NCI-H146 treated with DMSO at 0.1 percent for 48 hours (cell line): ENCODE results near the gene TUSC1.
"Not testable (repeated sequence)": the region's sequence is repeated elsewhere in the genome, so short reads cannot be mapped to it uniquely, and the experiment has no call there.

ENCODE experiments used
- DNase-seq: peaks from one replicate; lab custom pipeline; 2025; ENCODE audit not compliant: unreplicated experiment; lab: John Stamatoyannopoulos, UW

TUSC1 gene

DNA sequence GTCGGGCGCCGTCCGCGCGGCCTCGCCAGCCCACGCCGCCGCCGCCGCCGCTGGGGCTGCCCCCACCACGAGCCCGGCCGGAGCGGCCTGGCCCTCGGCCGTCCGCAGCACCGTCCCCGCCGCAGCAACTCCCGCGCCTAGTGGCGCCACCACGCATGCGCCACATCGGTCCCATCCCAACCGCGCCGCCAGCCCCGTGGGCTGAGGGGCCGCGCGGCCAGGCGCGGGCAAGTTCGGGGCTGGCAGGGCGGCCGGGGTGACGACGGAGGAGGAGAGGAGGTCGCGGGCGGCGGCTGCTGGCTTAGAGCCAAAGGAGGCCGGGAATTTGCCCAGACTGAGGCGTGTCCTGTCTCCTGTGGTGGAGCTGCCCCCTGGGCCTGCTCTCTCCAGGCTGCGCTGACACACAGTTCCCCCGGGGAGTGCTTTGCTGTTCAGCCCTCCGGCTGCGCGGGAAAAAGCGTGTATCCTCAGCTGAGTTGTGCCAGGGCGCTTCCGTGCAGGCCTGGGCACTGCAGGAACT lies at the start of gene TUSC1:
Gene TUSC1, minus strand, starts transcription at position 298 of the 520 bp plus-strand sequence. Its CDS starts 132 bp downstream, at position 166.
- DNase-seq = peak; percentile 49

DNA sequence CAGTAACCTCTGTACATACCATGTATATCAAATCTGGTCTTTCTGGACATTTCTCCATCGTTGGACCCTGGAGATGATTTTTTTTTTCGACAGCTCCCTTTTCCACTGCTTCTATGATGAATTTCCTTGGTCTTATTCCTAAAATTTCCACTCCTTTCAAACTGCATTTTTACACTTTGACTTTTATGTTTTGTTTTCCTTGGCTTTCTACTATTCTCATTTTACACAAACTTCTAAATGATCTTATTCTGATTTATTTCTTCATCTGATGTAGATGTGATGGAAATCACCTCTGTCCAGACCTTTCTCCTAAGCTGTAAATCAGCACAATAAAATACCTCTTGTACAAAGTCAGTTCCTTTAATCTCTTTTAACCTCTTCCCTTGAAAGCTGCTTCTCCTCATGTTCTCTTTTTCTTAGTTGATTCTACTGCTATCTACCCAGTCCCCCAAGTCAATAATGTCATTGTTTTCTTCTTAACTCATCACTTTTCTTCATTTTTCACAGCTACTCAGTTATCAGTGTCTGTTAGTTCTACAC lies 48.7 kb upstream of the TUSC1 start:
- no peak for DNase-seq

DNA sequence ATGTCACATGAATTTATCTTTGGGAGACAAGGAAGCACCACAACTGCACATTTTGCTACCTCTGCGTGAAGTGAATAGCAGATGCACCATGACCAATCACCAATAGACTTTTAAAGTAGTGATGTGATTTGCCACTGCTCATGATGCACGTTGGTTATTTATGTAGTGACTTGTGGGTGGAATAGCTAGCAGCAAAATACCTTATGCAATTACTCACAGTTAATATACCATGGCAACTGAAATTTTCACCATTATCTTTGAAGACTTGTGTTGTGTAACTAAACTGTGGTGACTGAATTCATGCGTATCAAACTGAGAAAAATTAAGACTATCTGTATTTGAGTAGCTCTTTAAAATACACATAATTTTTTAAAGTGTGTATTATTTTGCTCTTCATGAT lies 46.2 kb upstream of the TUSC1 start:
- DNase-seq = no peak

DNA sequence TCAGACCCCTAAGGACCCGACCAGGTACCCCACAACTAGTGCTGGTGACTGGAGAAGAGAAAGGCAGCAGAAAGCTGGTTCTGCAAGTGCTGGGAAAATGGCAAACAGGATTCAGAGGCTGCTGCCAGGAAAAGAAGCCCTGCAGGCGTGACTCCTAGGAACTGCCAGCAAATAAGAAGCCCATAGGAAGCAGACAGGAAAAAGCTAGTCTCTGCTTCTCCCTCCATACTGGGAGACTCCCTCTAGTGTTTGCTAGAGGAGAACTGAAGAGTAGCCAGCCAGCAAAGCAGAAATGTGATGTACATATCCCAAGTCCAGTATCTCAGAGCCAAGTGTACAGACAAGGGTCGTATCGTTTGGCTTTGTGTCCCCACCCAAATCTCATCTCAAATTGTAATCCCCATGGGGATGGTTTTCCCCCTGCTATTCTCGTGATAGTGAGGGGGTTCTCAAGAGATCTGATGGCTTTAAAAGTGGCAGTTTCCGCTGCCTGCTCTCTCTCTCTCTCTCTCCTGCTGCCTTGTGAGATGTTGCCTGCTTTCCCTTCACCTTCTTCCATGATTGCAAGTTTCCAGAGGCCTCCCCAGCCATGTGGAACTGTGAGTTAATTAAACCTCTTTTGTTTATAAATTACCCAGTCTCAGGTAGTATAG lies 38.1 kb upstream of the TUSC1 start:
- no peak for DNase-seq

DNA sequence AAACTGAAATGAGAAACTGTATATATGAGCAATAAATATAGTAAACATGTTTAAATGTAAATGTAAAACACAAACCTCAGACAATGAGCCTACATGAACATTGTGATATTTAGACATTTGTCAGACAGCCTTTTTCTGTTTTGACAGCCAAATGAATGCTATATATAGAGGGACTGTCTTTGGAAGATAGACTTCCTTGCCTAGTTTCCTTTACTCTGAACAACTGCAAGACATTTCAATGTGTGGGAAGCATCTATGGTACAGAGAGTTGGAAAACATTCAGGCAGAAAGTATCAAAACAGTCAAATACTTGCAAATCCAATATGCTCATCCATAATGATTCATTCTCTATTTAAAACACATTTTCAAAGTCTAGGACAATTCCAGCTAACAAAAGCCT lies 31.7 kb upstream of the TUSC1 start:
- DNase-seq = no peak

DNA sequence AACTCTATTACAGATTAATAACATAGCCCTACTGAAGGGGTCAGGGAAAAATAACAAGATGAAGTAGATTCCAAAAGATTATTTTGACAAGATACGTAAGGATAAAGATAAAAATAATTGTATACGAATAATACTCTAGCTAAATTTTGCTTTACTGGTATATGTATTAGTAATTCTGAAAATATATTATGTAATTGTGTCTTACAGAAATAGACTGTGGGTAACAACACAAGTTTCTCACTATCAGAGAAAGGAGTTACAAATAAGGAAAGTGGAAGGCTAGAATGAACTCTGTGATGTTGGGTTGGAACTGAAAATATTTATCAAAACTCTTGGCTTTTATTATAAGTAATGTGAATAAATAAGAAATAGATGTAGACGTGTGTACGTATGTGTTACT lies 26.6 kb upstream of the TUSC1 start:
- no peak for DNase-seq

DNA sequence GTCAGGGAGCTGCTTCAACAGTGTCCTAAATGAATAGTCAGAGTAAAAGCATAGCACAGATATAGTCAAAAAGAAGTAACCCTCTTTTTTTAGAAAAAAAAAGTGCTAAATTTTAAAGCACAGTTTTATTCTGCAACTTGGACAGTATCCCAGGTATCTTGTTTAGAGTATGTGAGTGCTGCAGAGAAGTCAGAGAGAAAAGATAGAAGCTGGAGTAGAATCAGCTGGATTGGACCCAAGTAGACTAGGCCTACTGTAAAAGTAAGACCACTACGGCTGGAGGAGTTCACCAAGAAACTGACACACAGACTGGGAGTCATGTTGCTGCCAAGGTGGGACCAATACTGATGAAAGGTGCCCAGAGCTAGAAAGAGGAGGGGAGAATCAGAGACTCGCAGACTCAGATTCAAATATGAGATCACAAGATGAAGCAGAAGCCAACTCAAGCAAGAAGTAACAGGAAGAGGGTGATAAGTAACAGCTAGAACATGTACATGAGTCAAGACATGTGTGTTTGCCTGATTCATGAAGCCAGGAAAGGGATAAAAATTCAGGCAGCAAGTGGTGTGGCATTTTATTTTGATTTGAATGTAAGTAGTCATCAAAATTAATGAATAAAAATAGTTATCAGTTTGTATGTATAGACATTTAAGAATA lies 25.6 kb upstream of the TUSC1 start:
- no peak for DNase-seq

DNA sequence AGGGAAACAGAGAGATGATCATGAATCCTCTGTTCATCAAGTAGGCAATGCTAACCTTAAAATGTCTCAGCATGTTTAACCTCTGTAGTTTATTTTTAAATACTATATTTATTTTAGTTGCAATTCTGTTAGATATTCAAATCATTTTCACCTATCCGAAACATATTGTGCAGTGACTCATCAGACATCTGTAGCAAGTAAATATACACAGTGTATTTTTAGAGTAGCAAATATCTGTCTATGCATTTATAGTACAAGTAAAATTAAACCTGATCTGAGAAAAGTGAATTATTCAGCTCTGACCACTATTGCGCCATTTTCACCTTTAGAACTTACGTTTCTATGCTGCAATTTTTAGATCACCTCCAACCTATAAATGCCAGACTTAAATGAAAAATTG lies 24.3 kb upstream of the TUSC1 start:
- DNase-seq = no peak

DNA sequence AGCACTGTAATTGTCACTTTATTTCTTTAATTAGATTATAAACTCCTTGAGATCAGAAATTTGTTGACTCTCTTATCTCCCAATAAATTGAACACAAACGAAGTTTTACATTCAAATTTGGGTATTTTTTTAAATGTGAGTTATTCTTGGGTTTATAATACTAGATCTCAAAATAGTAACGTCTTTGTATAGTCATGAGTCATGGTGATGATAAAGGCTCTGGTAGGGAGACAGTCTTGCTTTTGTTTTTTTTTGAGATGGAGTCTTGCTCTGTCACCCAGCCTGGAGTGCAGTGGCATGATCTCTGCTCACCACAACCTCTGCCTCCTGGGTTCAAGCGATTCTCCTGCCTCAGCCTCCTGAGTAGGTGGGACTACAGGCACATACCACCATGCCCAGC lies 22.7 kb upstream of the TUSC1 start:
- DNase-seq = not testable (repeated sequence)

DNA sequence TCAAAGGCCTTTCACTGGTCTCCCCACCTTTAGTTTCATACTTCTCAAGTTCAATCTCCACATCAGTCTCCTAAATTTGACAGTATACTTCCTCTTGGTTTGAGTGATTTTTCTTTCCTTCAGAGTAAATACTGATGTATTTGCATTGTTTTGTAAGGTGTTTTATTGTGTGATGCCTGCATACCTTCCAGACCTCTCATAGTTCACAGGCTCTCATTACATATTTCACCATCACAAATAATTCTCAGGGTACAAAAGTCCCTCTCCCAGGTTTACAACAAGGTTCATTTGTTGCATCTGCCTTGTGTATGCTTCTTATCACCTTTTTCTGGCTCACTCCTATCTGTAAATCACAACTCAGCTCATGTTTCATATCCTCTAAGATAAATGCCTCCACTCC lies 22.2 kb upstream of the TUSC1 start:
- DNase-seq = no peak

DNA sequence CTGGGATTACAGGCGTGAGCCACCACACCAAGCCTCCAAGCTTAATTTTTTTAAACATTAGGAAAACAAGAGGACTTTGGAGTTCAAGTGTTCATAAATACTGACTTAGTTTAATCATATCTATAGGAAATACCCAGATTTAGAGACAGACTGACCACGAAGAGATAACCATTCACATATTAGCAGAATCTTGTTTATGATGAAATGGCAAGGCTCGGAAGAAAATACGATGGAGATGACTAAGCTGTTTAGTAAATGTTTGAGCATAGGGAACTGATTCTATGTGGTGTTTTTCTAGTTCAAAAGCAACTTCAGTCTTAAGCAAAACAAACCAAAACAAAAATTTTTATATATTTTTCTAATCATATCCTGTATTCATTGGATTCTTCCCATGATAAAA lies 13.5 kb upstream of the TUSC1 start:
- DNase-seq = no peak

DNA sequence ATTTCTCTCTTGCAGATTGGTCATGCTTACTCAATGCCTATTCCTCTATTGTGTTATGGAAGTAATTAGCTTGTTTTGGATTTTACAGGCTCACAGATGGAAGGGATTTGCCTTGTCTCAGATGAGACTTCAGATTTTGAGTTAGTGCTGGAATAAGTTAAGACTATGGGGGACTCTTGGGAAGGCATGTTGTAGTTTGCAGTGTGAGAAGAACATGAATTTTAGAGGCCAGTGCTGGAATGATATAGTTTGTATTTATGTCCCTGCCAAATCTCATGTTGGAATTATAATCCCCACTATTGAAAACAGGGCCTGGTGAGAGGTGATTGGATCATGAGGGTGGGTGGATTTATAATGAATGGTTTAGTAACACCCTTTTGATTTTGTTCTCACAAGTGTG lies 6.1 kb upstream of the TUSC1 start:
- DNase-seq = no peak

DNA sequence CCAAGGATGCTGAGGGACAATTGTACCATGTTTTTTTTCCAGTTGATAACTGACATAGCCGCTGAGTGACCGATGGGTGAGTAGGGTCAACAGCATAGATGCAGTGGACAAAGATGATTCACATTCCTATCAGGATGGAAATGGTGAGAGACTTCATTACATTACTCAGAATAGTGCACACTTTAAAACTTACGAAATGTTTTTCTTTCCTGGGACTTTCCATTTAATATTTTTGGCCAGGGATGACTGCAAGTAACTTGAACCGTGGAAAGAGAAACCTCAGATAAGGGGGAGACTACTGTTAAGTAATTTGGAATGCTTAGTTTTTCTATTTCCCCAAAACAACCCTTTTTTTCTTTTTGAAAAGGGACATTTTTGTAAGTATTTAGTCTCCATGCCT lies 3.0 kb upstream of the TUSC1 start:
- no peak for DNase-seq

DNA sequence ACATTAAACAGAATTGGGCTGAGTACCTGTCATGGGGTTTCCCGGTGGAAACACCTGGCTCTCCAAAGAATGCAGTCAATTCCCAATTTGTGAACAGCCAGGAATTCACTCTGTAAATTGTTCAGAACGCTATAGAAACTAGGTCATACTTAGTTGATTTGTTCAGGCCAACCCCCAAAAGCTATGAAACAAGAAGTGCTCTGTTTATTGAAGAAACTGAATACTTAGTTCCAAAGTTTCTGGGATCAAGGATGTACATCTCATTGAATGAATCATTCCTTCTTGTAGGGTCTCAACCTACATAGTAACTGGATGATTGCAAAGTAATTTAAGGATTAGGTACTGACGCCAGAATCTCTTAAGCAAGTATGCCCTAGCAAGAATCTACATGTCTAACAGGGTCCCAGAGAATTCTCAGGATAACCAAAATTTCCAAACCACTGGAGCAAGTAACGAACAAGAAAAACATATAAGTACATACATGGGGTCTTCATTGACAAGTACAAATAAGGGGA lies 659 bp upstream of the TUSC1 start:
- no peak for DNase-seq

DNA sequence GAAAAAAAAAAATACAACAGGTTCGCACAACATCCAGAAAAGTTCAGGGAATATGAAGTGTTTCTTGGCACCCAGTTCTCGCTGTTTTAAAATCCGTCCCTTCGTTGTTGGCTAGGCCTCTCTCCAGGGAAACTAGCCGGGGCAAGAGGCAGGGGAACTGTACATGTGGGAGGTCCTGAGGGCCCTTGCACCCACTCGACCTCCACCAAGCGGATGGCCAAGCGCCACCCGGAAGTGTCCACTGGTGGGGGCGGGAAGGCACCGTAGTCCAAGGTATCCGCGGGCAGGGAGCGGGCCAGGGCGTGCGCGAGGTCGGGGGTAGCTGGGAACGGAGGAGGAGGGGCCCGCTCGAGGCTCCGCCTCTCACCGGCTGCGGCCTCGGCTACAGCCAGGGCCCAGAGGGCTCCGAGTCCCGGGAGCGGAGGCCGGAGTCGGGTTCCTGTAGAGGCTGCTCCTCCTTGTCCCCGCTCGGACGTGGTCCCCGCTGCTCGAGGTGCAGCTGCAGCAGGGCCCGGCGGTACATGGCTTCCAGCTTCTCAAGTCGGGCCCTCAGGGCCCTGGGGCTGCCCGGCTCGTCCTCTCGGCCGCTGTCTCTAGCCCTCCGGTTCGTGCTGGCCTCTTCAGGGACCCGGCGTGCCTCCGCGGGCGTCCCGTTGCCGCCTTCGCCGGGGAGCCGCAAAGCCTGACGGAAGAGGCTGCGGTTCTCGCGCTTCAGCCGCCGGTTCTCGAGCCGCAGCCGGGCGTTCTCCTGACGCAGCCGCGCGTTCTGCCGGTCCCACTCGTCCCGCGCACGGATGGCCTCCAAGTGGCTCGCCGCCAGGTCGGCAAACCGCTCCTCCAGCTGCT lies 720 bp downstream of the TUSC1 start:
- peak; percentile 7 for DNase-seq

DNA sequence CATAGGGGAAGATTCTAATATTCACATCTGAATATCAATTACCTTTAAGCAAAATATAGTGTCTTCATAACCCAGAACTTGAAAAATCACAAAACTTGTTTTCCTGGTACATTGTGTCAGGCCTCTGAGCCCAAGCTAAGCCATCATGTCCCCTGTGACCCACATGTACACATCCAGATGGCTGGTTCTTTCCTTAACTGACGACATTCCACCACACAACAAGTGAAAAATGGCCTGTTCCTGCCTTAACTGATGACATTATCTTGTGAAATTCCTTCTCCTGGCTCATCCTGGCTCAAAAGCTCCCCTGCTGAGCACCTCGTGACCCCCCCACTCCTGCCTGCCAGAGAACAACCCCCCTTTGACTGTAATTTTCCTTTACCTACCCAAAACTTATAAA lies 2.4 kb downstream of the TUSC1 start:
- DNase-seq = not testable (repeated sequence)

DNA sequence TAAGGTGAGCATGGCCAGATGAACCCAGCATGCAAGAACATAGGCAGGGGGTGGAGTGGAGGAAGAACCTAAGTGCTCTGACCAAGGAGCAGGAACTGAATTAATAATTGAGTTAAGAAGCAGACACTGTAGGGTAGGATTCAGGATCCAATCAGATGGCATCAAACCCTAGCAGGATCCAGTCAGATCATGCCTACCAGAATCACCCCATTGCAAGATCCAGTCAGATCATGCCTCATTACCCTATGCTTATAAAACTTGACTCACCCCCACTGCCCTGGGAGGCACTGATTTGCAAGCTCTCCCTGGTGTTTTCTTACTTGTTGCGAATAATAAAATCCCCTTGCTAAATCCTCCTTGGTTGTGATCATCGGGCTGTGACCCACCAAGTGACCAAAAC lies 19.7 kb downstream of the TUSC1 start:
- no peak for DNase-seq

DNA sequence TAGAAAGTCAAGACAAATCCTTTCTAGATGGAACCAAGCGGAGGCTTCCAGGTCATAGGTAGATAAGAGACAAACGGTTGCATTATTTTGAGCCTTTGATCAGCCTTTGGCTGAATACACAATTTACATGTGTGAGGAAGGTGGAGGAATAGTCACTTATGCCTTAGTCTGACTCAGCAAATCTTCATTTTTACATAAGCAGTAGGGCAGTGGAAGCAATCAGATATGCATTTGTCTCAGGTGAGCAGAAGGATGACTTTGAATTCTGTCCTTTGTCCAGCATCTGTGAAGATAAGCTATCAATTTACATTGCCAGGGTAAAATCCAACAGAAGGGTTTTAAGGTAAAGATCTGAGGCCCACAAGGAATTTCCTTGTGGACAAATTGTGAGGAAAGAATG lies 23.8 kb downstream of the TUSC1 start:
- DNase-seq = no peak

DNA sequence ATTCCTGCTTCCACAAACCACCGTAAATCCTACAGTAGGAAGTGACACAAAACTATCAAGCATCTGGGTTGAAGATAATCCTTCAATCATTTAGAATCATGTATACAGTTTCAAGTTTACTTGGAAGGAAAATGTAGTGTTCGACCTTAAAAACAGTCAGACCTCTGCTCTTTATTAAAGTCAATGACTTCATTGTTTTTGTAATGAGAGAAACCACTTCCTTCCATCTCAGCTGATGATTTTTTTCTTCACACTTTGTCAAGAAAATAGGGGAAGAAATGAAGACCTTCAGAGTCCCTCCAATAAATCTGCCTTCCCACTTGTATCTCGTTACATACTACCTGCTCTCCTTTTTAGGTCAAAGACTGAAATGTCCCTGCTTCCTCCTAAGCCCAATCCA lies 30.1 kb downstream of the TUSC1 start:
- DNase-seq = no peak

DNA sequence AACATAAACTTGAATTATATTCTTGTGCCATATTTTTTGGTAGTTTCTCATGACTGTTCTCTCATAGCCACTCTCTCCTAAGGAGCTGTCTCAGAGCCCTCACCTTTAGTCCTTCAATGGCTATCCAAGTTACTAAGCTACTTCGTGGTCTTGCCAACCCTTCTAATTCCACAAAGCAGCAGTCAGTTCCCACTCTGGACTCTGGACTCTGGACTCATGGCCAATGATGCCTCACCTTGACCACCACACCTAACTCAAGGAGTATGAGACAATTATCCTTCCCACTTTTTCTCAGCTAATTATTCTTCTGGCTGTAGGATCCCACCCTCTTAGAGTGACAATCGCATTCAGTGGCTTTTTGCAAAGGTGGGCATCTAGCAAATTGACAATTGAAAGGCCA lies 42.2 kb downstream of the TUSC1 start:
- DNase-seq = no peak

DNA sequence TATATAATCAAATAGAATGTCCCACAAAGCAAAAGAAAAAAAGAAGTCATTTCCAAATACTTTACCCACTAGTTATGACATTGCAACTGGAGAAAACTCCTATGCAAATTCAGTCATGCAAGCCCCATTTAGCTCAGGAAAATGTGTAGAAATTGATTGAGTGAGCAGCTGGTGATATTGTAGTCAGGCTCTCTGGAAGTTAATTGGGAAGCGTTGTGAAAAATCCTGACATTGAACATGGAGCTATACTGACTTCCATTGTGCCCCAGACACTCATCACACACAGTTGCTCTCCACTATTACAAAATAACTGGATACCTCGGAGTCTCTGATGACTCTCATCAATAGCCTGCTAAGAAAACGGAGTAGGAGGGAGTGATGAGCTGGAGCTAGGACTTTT lies 49.0 kb downstream of the TUSC1 start:
- DNase-seq = no peak
